PC-9 (cell line): Measurements from ENCODE around the gene GFY.

Source experiments
- CTCF ChIP-seq: fragments of 200-600 bp; sonication (generic); conservative IDR thresholded peaks from 2 replicates; pipeline ENCODE4 v1.6.1; 2017; ENCODE audit warnings: mixed run types, antibody characterized with exemption, mild to moderate bottlenecking, moderate library complexity
- EZH2 ChIP-seq: fragments of 200-600 bp; sonication (generic); IDR thresholded peaks from 2 replicates; pipeline ENCODE4 v1.8.0; 2017; ENCODE audit warnings: antibody characterized with exemption, low read depth

DNA sequence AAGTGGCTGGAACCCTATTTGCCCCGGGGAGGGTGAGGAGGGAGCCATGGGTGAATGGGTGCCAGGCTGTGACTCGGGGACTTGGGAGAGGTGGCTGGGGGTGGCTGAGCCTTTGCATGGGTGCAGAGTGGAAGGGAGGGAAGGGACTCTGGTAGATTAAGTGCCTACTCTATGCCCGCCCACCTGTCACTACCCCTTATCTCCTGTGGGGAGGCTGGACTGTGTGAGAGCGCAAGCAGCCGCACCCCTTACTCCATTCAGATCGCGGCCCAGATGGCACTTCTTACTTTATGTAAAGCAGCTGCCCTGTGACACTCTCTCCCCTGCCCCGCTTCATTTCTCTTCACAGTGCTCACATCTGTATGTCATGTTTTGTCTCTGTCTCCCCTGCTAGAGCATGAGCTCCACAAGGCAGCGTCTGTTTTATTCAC is 34.2 kb upstream of the GFY start:
- TF ChIP-seq CTCF, result no peak
- no peak for TF ChIP-seq EZH2
